SW 1271 (cell line): ENCODE measurements around the gene CCDC7.
"Not testable (repeated sequence)": the region's sequence is repeated elsewhere in the genome, so short reads cannot be mapped to it uniquely, and the experiment has no call there.

Experiments
- DNase-seq, 2 experiments: peaks; one replicate each; lab custom pipeline; 2025; lab: John Stamatoyannopoulos, UW

The CCDC7 gene

DNA sequence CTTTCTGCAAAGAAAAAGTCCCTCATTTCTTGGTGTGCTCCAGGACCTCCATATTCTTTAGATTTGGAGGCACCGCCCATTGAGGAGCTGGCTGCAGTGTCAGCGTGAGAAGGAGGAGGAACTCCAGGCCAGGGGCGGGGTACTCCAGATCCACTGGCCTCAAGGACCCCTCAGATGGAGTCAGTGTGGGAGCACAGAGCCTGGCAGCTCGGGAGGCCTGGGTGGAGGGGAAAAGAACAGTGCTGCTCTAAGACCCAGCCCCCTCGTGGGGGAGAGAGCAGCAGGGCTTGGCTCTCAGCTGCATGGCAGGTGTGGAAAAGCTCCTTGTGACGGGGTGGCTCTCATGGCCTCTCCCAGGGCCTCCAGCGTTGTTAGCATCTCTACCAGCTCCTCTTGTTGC lies 441.5 kb downstream of the CCDC7 start:
- no peak for DNase-seq

DNA sequence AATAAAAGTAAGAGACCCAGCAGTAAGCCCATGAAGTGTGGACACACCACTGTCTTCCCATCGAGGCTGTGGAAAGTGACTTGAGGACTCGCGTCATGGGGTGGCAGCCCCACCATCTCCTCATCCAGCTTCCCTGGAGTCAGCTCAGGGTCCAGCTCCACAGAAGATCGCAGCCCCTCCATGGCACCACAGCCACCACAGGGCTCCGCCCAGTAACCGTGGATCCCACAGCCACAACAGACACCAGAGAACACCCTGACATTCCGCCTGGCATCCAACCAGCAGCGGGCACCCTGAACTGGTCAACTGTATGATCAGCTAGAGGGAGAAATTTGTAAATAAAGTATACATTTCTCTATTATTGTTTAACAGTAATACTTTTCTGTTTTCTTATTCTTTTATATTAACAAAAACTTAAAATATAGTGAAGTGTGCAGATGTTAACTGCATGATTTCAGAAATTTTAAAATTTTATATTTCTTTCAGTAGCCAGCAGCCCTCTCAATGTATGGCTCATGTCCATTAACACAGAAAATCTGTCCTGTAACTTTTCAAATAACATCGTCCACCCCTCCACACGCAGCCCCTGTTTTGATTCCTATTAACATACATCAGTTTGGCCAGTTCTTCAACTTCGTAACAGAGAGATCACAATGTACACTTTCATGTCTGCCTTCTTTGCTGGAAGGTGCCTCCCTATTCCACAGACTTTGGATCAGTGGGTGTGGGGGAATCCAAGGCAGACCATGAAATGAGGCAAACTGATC lies 442.4 kb downstream of the CCDC7 start:
- DNase-seq, result no peak

DNA sequence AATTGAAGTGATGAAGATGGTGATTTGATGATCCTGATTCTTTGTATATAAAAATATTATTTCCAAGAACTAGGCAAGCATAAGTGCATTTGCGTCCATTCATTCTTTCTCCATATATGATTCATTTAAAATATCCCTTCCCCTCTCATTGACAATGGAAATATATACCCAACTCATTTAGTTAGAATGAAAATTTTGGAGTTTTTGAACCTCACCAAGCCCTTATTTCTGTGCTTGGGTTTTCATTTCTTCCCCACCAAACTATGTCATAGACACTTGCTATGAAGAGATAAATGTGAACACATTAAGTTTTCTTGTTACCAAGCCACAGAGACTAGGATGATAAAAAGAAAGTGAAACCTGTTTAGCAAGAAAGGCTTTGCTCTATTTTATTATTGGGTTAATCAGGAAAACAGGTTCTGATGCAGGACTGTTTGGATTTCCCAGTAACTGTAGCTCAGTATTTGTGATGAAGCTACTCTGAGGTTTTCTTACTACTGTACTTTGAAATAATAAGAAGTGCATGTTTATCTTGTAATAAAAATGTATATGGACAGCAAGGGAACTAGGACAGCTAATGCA lies 443.8 kb downstream of the CCDC7 start:
- no peak for DNase-seq

DNA sequence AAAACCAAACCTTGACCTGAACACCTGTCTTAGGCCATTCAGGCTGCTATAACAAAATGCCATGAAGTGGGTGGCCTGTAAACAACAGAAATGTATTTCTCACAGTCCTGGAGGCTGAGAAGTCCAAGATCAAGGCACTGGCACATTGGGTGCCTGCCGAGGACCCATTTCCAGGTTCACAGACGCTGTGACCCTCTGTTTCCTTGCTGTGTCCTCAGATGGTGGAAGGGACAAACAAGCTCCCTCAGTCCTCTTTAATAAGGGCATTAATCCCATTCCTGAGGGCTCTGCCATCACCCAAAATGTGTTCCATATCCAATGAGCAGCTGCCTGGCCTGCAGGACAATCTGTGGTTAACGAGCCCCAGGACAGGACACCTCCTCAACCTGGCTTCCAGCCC lies 444.5 kb downstream of the CCDC7 start:
- DNase-seq, result no peak

DNA sequence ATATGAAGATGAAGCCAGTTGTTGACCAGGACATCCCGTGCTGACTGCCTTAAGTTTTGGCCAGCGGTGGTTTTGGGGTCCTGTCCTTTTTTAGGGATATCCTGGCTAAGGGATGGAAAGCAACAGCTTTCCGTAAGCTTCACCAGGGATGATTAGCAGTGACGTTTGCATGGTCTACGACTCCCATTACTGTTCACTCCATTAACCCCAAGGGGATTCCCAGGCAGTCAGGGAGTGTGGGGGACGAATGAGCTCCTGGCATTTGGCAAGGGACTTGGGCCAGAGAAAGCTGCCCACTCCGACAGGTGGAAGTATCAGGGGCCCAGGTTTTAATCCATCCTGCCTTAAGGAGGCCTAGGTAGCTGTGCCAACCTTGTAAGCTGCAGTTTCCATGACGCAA lies 445.3 kb downstream of the CCDC7 start:
- DNase-seq, result no peak

DNA sequence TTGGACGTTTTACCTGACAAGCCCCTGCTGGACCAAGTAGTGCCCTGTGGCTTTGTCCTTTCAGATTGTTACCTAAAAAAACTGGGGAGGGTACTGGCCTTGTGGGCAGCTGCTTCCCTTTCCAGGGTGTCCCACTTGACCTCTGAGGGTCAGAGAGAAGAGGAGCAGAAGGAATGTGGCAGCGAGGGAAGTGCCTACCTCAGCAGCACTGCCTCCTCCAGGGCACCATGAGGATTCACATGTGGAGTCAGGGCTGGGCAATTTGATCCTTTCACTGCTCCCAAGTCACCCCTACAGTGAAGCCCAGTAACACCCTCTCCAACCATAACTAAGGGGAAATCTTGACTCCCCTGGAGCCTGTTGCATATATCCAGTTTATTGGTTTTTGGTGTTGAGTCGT lies 447.5 kb downstream of the CCDC7 start:
- no peak for DNase-seq

DNA sequence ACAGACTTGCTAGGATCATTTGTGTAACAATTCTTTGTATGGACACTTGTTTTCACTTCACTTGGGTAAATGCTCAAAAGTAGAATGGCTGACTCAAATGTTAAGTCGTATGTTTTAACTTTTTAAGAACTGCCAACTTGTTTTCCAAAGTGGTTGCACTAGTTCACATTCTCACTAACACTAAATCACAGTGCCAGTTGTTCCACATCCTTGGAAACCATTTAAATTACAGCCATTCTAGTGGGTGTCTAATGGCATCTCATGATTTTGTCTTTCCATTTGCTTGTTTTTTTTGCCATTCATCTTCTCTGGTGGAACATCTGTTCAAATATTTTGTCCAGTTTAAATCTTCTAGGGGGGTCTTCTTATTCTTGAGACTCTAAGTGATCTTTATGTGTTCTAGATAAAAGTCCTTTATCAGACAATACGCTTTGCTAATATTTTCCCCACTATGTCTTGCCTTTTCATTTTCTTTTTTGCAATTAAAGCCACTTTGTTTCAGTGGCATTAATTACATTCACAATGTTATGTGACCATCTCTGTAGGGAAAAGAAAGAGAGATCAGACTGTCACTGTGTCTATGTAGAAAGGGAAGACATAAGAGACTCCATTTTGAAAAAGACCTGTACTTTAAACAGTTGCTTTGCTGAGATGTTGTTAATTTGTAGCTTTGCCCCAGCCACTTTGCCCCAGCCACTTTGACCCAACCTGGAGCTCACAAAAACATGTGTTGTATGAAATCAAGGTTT lies 448.1 kb downstream of the CCDC7 start:
- DNase-seq, result no peak

DNA sequence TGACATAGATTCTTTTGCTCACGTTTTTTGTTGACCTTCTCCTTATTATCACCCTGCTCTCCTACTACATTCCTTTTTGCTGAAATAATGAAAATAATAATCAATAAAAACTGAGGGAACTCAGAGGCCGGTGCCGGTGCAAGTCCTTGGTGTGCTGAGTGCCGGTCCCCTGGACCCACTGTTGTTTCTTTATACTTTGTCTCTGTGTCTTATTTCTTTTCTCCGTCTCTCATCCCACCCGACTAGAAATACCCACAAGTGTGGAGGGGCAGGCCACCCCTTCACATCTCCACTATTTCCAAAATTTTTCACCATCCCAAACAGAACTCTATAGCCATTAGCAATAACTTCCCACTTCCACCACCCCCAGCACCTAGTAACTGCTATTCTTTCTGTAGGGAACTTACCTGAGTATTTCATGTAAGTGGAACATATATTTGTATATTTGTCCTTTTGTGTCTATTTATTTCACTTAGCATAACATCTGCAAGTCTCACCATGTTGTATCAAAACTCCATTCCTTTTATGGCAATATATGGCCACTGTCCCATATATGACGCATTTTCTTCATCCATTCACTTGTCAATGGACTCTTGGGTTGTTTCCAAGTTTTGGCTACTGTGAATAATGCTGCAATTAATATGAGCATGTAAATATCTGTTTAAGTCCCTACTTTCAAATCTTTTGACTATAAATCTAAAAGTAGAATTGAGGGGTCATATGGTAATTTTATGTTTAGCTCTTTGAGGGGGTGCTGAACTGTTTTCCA lies 449.4 kb downstream of the CCDC7 start:
- DNase-seq, result not testable (repeated sequence)

DNA sequence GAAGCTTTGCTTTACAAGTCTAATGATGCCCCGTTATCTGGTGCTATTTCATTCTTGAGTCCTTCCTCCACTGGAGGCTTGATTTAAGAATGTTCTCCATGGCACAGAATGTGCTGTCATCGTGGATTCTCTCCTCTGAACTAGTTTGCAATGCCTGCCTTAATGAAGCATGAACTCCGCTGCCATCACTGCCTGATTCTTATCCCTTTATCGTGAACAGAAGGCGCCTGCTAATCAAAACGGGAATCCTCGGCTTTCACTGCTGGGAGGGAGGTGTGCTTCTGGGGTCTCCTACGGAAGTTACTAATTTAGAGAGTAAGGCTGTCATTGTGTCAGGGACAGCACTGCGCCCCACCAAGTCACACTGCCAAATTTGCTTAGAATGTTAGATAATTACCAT lies 455.9 kb downstream of the CCDC7 start:
- no peak for DNase-seq

DNA sequence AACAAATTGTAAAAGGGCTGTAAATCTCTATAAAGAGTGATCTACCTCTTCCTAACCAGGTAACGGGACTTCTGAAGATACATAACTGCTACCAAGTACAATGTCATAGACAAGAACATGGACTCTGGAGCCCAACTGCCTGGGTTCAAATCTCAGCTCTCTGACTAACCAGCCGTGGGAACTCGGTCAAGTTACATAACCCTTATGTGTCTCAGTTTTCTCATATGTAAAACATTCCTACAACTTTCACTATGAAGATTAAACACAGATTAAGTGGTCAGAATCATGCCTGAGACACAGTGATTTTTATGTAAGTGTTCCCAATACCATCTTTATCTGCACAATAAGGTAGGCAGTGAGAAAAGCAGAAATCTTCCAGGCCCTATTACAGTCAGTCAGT lies 459.5 kb downstream of the CCDC7 start:
- no peak for DNase-seq

DNA sequence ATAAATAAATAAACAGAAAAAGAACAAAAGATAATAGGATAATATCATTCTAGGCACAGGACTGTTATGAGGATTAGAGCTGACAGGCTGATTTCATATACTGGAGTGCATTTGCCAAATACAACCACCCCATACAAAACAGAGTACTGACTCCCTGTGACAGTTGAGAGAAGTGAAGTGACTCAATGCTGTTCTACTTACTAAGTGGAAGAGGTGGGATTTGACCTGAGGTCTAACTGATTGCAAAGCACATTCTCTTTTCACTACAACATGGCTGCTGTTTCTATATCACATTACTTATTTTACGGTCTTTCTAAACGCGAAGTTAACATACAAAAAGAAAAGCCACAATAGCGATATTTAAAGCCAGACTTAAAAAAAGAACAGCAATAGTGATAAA lies 460.7 kb downstream of the CCDC7 start:
- DNase-seq, result no peak

DNA sequence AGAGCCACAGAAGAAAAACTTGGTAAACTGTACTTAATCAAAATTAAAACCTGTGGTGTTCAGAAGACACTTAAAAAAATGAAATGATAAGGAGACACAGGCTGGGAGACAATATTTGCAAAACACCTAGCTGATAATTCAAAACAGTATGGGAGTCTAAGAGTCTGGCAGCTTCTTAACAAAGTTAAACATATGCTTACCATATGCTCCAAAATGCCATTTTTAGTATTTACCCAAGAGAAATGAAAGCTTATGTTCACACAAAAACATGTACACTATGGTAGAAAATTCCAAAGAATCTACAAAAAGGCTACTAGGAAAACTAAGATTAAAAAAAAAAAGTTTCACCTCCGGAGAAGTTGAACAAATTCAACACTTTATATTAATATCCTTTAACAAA lies 463.5 kb downstream of the CCDC7 start:
- no peak for DNase-seq

DNA sequence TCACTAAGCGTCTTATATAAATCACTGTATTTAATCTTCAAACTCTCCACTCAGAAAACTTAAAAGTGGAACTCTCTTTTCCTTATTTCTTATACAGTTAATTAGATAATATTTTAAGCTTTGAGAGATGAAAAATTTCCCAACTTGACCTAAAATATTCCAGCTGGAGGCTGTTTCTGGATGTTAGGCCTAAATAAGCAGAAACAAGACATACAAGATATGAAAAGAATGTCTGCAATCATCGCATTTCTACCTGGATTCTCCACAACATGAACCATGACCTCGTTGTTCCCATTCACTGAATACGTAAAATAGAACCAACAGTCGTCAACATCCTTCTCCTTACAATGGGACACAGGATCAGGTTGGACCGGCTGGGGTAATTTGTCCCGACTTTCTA lies 464.0 kb downstream of the CCDC7 start:
- DNase-seq, result not testable (repeated sequence)

DNA sequence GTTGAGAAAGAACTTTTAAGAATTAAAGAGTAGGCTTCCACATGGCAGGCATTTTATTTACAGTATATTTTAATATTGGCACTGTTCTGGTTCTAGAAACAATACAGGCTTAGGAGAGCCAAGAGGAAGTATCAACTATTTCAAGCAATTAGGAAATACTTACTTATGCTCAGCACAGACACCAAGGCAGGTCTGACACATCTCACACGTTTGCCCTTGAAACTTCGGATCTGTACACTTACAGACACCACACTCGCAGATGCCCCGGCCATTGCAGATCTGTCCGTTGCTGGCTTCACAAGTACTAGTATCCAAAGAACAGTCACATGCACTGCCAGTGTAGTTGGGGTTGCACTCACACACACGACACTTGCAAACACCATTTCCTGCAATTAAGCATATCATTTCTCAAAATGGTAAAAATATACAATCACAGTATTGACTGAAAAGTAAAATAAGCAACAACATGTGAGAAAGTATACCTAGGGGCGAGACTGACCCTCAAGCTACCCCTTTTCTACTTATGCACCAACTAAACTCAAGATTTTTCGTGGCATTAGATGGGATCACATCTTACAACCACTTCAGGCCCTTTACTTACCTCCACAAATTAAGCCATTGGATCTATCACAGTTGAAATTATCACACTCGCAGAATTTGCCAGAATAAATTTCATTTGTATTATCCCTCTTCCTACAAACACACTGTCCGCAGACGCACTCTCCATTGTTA lies 465.5 kb downstream of the CCDC7 start:
- DNase-seq, result no peak

DNA sequence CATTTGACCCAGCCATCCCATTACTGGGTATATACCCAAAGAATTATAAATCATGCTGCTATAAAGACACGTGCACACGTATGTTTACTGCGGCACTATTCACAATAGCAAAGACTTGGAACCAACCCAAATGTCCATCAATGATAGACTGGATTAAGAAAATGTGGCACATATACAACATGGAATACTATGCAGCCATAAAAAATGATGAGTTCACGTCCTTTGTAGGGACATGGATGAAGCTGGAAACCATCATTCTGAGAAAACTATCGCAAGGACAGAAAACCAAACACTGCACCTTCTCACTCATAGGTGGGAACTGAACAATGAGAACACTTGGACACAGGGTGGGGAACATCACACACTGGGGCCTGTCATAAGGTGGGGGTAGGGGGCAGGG lies 471.9 kb downstream of the CCDC7 start:
- not testable (repeated sequence) for DNase-seq

DNA sequence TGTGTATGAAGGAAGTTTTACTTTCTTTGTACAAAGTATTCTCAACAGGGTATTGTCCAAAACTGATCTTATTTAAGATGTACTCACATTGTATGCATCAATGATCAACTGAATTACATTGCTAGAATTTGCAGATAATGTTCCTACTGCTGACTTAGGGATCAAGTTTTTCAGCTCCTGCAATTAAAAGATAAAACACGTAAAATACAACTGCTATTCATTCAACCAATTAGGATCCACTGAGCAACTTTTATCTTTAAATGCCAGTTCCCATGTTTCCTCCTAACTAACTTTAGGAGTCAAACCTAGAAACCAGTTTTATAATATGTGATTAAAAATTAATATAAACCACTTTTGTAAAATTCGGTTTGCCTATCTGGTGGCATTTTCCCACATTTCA lies 476.2 kb downstream of the CCDC7 start:
- DNase-seq, result no peak

DNA sequence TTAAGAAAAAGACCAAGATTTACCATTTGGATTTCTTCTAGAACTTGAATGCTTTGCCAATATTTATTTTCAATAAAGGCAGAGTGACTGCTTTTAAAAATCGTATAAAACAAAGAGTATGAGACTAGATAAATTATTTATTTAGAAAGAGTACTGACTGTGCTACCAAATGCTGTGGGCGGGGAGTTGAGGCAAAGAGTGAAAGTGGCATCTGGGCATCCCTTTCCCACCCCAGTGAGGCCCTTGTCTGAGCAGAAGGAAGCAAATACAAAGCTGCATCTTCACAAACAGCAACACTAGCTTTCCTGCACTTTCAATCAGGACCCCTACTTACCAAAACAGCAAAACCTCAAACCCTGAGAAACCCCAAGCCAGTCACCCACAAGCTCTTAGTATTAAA lies 477.2 kb downstream of the CCDC7 start:
- no peak for DNase-seq

DNA sequence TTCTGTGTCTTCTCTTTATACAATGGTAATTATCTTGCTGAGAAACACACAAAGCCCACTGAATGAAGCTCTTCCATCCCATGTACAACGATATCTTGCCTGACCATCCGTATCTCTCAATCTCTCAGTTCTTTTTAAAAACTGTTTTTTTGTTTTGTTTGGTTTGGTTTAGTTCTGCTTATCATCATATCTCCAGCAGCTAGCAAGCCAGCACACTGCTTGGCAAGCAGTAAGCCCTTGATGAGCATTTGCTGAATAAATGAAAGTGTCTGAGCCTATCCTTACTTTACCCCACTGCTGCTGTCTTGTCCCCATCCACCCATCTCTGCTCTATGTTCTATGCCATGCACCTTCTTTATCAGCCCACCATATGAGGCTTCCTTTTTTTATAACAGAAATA lies 477.9 kb downstream of the CCDC7 start:
- DNase-seq, result no peak
